ENCODE measurements around the gene MYO18B. TPM values are rescaled to one million over a fixed set of nuclear protein-coding genes. Genes with fewer than 3 reads are reported as not detected.

MYO18B gene
- total RNA-seq, 1 donor from 2014 or later = 0.07 TPM

GRCh38 chr22:25780673-25781072, 38.7 kb downstream of the MYO18B start:
- no peaks in the 10 kb centered on the region for H3K36me3 Mint-ChIP-seq (ENCODE audit: low read depth, unreplicated experiment)
- H3K27ac ChIP-seq (ENCODE audit: low read depth, low read length) = no peak overlapping the region
- TF ChIP-seq EZH2 (IDR thresholded peaks at IDR 0.05; ENCODE audit: insufficient read depth, low read length) = no peak
- TF ChIP-seq CTCF (IDR thresholded peaks at IDR 0.05; ENCODE audit: insufficient read depth, low read depth, low read length) = no peak
- no peak overlapping the region for H3K4me3 Mint-ChIP-seq (ENCODE audit: unreplicated experiment)
- no peak for FAIRE-seq
- H3K4me1 Mint-ChIP-seq (ENCODE audit: low read depth, unreplicated experiment) = peaks cover 11% of the 10 kb centered on the region
- H3K9me3 Mint-ChIP-seq (ENCODE audit: unreplicated experiment) = no peaks in the 10 kb centered on the region
- no peak for DNase-seq (ENCODE audit: low read depth)
- H3K4me3 ChIP-seq (ENCODE audit: insufficient read depth, low read depth, low read length) = no peak overlapping the region
- no peaks in the 10 kb centered on the region for H3K79me2 ChIP-seq (ENCODE audit: insufficient read depth, low read length)
- no peaks in the 10 kb centered on the region for H3K9me3 ChIP-seq (ENCODE audit: insufficient read depth, low read depth, low read length)
- no peaks in the 10 kb centered on the region for H4K20me1 ChIP-seq (ENCODE audit: insufficient read depth, low read length)
- H3K4me1 ChIP-seq (ENCODE audit: insufficient read depth, low read length) = peaks cover under 1% of the 10 kb centered on the region
- no peak overlapping the region for H3K4me2 ChIP-seq (ENCODE audit: low read length)
- H3K9ac ChIP-seq (ENCODE audit: low read length) = no peak overlapping the region
- peaks cover 12% of the 10 kb centered on the region for H3K27me3 Mint-ChIP-seq (ENCODE audit: low read depth, unreplicated experiment)
- H3K27ac Mint-ChIP-seq (ENCODE audit: unreplicated experiment) = no peak overlapping the region
- no peaks in the 10 kb centered on the region for H3K27me3 ChIP-seq (ENCODE audit: insufficient read depth, low read length)
- no peak overlapping the region for H2AFZ ChIP-seq (ENCODE audit: low read depth, low read length)
- H3K36me3 ChIP-seq (ENCODE audit: insufficient read depth, low read length) = no peaks in the 10 kb centered on the region

- no peaks in the 10 kb centered on the region for H4K20me1 ChIP-seq (ENCODE audit: insufficient read depth, low read length)
- no peak overlapping the region for H3K4me2 ChIP-seq (ENCODE audit: low read length)
- H3K9ac ChIP-seq (ENCODE audit: low read length) = no peak overlapping the region
- Mint-ChIP-seq H3K27me3 (ENCODE audit: low read depth, unreplicated experiment) (peaks cover 12% of the 10 kb centered on the region), H3K4me3 (ENCODE audit: unreplicated experiment) (no peak overlapping the region), H3K9me3 (ENCODE audit: unreplicated experiment) (no peaks in the 10 kb centered on the region), H3K36me3 (ENCODE audit: low read depth, unreplicated experiment) (no peaks in the 10 kb centered on the region), H3K4me1 (ENCODE audit: low read depth, unreplicated experiment) (peaks cover 9% of the 10 kb centered on the region), H3K27ac (ENCODE audit: unreplicated experiment) (no peak overlapping the region)
- H3K79me2 ChIP-seq (ENCODE audit: insufficient read depth, low read length) = no peaks in the 10 kb centered on the region
- H2AFZ ChIP-seq (ENCODE audit: low read depth, low read length) = no peak overlapping the region
- H3K4me3 ChIP-seq (ENCODE audit: insufficient read depth, low read depth, low read length) = no peak overlapping the region
- H3K27ac ChIP-seq (ENCODE audit: low read depth, low read length) = no peak overlapping the region
- FAIRE-seq (no peak), DNase-seq (ENCODE audit: low read depth) (no peak)
- no peaks in the 10 kb centered on the region for H3K36me3 ChIP-seq (ENCODE audit: insufficient read depth, low read length)
- no peaks in the 10 kb centered on the region for H3K9me3 ChIP-seq (ENCODE audit: insufficient read depth, low read depth, low read length)
- no peaks in the 10 kb centered on the region for H3K4me1 ChIP-seq (ENCODE audit: insufficient read depth, low read length)
- H3K27me3 ChIP-seq (ENCODE audit: insufficient read depth, low read length) = no peaks in the 10 kb centered on the region
- TF ChIP-seq EZH2 (IDR thresholded peaks at IDR 0.05; ENCODE audit: insufficient read depth, low read length) (no peak), CTCF (IDR thresholded peaks at IDR 0.05; ENCODE audit: insufficient read depth, low read depth, low read length) (no peak)
These were observed 39.8 kb downstream of the MYO18B start for GRCh38 chr22:25781801-25782200.

- Histone ChIP-seq H3K9ac (ENCODE audit: low read length) (no peak overlapping the region), H3K9me3 (ENCODE audit: insufficient read depth, low read depth, low read length) (no peaks in the 10 kb centered on the region), H3K36me3 (ENCODE audit: insufficient read depth, low read length) (no peaks in the 10 kb centered on the region), H3K4me3 (ENCODE audit: insufficient read depth, low read depth, low read length) (no peak overlapping the region), H3K4me1 (ENCODE audit: insufficient read depth, low read length) (no peaks in the 10 kb centered on the region), H3K4me2 (ENCODE audit: low read length) (no peak overlapping the region), H3K27me3 (ENCODE audit: insufficient read depth, low read length) (no peaks in the 10 kb centered on the region), H3K79me2 (ENCODE audit: insufficient read depth, low read length) (no peaks in the 10 kb centered on the region), H4K20me1 (ENCODE audit: insufficient read depth, low read length) (no peaks in the 10 kb centered on the region), H3K27ac (ENCODE audit: low read depth, low read length) (no peak overlapping the region), H2AFZ (ENCODE audit: low read depth, low read length) (no peak overlapping the region)
- FAIRE-seq = no peak
- H3K27me3 Mint-ChIP-seq (ENCODE audit: low read depth, unreplicated experiment) = peaks cover 12% of the 10 kb centered on the region
- no peak for TF ChIP-seq CTCF (IDR thresholded peaks at IDR 0.05; ENCODE audit: insufficient read depth, low read depth, low read length)
- no peak for TF ChIP-seq EZH2 (IDR thresholded peaks at IDR 0.05; ENCODE audit: insufficient read depth, low read length)
- no peaks in the 10 kb centered on the region for H3K36me3 Mint-ChIP-seq (ENCODE audit: low read depth, unreplicated experiment)
- H3K27ac Mint-ChIP-seq (ENCODE audit: unreplicated experiment) = no peak overlapping the region
- H3K4me1 Mint-ChIP-seq (ENCODE audit: low read depth, unreplicated experiment) = peaks cover 9% of the 10 kb centered on the region
- no peak for DNase-seq (ENCODE audit: low read depth)
- H3K9me3 Mint-ChIP-seq (ENCODE audit: unreplicated experiment) = no peaks in the 10 kb centered on the region
- H3K4me3 Mint-ChIP-seq (ENCODE audit: unreplicated experiment) = no peak overlapping the region
These were observed 40.8 kb downstream of the MYO18B start for GRCh38 chr22:25782831-25783230.

All from astrocyte (in vitro differentiated cells and primary cell).